ENCODE results near the gene TAF1.
"Not testable (repeated sequence)": the region's sequence is repeated elsewhere in the genome, so short reads cannot be mapped to it uniquely, and the experiment has no call there.

TAF1 gene

GRCh38 chrX:71432733-71433132, 66.6 kb downstream of the TAF1 start:
- H3K27ac ChIP-seq, result no peak overlapping the region
- no peak for DNase-seq (ENCODE audit: low read depth, low spot score)

- DNase-seq (ENCODE audit: low read depth, low spot score), result no peak
- H3K27ac ChIP-seq, result no peak overlapping the region
These were observed 72.6 kb downstream of the TAF1 start for GRCh38 chrX:71438750-71439149.

- DNase-seq (ENCODE audit: low read depth, low spot score), result no peak
- no peak overlapping the region for H3K27ac ChIP-seq
These were observed 73.3 kb downstream of the TAF1 start for GRCh38 chrX:71439420-71439819.

GRCh38 chrX:71439896-71440295, 73.7 kb downstream of the TAF1 start:
- H3K27ac ChIP-seq, result no peak overlapping the region
- DNase-seq (ENCODE audit: low read depth, low spot score), result no peak

DNA sequence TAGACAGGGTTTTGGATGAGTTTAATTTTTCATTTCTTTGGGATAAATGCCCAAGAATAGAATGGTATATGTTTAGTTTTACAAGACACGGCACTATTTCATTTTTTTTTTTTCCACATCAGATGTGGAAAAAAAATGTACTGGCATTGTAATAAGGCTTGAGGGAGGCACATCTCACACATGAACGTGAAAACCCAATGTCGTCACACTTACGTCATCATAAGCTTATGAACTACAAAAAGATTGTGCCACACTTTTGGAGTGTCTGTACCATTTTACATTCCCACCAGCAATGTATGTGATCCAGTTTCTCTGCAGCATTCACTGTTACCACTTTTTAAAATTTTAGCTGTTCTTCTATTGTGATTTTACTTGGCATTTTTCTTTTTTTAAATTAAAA, 74.2 kb downstream of the TAF1 start:
- H3K27ac ChIP-seq, result no peak overlapping the region
- no peak for DNase-seq (ENCODE audit: low read depth, low spot score)

DNA sequence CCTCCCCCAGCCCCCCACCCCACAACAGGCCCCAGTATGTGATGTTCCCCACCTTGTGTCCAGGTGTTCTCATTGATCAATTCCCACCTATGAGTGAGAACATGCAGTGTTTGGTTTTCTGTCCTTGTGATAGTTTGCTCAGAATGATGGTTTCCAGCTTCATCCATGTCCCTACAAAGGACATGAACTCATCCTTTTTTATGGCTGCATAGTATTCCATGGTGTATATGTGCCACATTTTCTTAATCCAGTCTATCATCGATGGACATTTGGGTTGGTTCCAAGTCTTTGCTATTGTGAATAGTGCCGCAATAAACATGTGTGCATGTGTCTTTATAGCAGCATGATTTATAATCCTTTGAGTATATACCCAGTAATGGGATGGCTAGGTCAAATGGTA, 75.7 kb downstream of the TAF1 start:
- not testable (repeated sequence) for DNase-seq (ENCODE audit: low read depth, low spot score); H3K27ac ChIP-seq

GRCh38 chrX:71450433-71451106, 84.4 kb downstream of the TAF1 start:
- no peak for DNase-seq (ENCODE audit: low read depth, low spot score)
- no peak overlapping the region for H3K27ac ChIP-seq

DNA sequence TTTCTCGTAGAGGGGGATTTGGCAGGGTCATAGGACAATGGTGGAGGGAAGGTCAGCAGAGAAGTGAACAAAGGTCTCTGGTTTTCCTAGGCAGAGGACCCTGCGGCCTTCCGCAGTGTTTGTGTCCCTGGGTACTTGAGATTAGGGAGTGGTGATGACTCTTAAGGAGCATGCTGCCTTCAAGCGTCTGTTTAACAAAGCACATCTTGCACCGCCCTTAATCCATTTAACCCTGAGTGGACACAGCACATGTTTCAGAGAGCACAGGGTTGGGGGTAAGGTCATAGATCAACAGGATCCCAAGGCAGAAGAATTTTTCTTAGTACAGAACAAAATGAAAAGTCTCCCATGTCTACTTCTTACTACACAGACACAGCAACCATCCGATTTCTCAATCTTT, 85.4 kb downstream of the TAF1 start:
- not testable (repeated sequence) for H3K27ac ChIP-seq; DNase-seq (ENCODE audit: low read depth, low spot score)

GRCh38 chrX:71453056-71453455, 86.9 kb downstream of the TAF1 start:
- no peak overlapping the region for H3K27ac ChIP-seq
- DNase-seq (ENCODE audit: low read depth, low spot score), result no peak

- H3K27ac ChIP-seq, result no peak overlapping the region
- DNase-seq (ENCODE audit: low read depth, low spot score), result no peak
These were observed 88.1 kb downstream of the TAF1 start for GRCh38 chrX:71454222-71454621.

GRCh38 chrX:71458866-71459265, 92.7 kb downstream of the TAF1 start:
- no peak overlapping the region for H3K27ac ChIP-seq
- no peak for DNase-seq (ENCODE audit: low read depth, low spot score)

DNA sequence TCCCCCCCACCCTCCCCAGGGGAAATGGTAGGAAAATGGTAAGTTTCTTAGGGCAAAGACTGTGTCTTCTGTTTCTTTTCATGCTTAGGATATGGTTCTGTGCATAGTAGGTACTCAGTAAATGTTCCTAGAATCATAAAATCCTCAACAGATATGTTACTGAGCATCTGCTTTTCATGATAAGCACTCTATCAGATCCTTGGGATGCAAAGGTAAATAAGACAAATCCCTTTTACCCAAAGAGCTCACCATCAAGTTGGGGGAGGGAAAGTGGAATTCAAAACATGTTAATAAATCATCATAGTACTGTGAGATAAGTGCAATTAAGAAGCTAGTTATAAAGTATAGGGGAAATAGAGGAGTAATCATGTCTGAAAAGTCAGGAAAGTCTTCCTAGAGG, 98.8 kb downstream of the TAF1 start:
- DNase-seq (ENCODE audit: low read depth, low spot score), result no peak
- H3K27ac ChIP-seq, result no peak overlapping the region

GRCh38 chrX:71466979-71467523, 100.9 kb downstream of the TAF1 start:
- no peak for DNase-seq (ENCODE audit: low read depth, low spot score)
- no peak overlapping the region for H3K27ac ChIP-seq

DNA sequence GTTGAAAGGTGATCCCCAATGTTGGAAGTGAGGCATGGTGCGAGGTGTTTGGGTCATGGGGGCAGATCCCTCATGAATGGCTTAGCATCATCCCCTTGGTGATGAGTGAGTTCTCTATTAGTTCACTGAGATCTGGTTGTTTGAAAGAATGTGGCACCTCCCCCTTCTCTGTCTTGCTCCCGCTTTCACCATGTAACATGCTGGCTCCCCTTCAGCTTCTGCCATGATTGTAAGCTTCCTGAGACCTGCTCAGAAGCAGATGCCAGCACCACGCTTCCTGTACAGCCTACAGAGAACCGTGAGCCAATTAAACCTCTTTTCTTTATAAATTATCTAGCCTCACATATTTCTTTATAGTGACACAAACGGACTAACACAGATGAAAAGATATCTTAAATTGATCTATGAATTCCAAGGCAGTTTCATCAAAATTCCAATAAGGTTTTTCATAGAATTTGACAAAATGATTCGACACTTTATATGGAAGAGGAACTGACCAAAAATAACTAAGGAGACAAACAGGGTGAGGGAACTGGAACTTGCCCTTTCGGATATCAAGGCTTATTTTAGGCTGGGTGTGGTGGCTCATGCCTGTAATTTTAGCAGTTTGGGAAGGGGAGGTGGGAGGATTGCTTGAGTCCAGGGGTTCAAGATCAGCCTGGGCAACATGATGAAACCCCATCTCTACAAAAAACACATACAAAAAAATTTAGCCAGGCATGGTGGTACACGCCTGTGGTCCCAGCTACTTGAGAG, 109.8 kb downstream of the TAF1 start:
- H3K27ac ChIP-seq, result no peak overlapping the region
- no peak for DNase-seq (ENCODE audit: low read depth, low spot score)

- no peak overlapping the region for H3K27ac ChIP-seq
- DNase-seq (ENCODE audit: low read depth, low spot score), result peak; percentile 0
These were observed 116.2 kb downstream of the TAF1 start for GRCh38 chrX:71482228-71482958.

- H3K27ac ChIP-seq, result no peak overlapping the region
- DNase-seq (ENCODE audit: low read depth, low spot score), result no peak
These were observed 121.7 kb downstream of the TAF1 start for GRCh38 chrX:71487814-71488213.

DNA sequence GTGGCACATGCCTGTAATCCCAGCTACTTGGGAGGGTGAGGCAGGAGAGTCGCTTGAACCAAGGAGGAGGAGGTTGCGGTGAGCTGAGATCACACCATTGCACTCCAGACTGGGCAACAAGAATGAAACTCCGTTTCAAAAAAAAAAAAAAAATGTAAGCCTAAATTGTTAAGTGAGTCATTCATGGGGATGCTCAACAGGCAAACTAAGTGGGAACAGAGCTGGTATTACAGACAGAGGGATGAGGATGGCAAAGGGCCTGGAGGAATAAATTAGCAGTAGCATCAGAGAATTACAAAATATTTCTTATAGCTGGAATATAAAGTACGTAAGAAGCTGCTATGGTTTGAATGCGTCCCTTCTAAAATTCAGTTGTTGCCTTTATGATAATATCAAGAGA, 123.4 kb downstream of the TAF1 start:
- no peak for DNase-seq (ENCODE audit: low read depth, low spot score)

GRCh38 chrX:71492231-71493065, 126.3 kb downstream of the TAF1 start:
- no peak for DNase-seq (ENCODE audit: low read depth, low spot score)
- no peak overlapping the region for H3K27ac ChIP-seq

More for the DNA sequence above, 123.4 kb downstream of the TAF1 start:
- no peak overlapping the region for H3K27ac ChIP-seq

DNA sequence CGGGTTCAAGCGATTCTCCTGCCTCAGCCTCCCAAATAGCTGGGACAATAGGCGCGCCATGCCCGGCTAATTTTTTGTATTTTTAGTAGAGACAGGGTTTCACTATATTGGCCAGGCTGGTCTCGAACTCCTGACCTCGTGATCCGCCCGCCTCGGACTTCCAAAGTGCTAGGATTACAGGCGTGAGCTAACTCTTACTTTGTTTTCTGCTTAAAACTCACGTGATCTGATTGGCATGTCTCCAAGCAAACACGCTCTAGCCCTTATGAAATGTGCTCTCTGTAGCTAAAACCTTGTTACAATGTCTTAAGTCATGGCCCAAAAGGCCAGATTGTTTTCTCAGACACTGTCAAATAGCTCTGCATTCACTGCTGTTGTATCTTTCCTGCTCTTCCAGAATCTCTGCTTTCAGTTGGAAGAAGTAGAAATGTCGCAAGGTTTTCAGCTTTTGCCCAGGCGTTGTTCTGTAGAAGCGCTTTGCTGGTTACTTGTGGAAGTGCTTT, 127.0 kb downstream of the TAF1 start:
- DNase-seq (ENCODE audit: low read depth, low spot score), result no peak
- H3K27ac ChIP-seq, result no peak overlapping the region

GRCh38 chrX:71495979-71496378, 129.8 kb downstream of the TAF1 start:
- not testable (repeated sequence) for DNase-seq (ENCODE audit: low read depth, low spot score); H3K27ac ChIP-seq
